RWPE1 (cell line): ENCODE results near the gene ZNF827.

ENCODE experiments used
- CTCF ChIA-PET: fragments of 350-600 bp; sonication (Branson Sonifier 250); formaldehyde crosslinking; extraction: SDS; loops from one replicate; lab custom pipeline; 2021; lab: Yijun Ruan, JAX
- POLR2A ChIA-PET: fragments of 400-600 bp; formaldehyde crosslinking; extraction: SDS; loops from one replicate; lab custom pipeline; 2020; ENCODE audit warnings: antibody characterized with exemption; ENCODE audit not compliant: low non-redundant PET; lab: Yijun Ruan, JAX
- DNase-seq: peaks from one replicate; pipeline ENCODE4 v3.0.0; 2012; ENCODE audit warnings: low spot score
- H3K27ac ChIP-seq: fragments of 450-650 bp; 2 replicates; pipeline ENCODE4 v1.5.1; 2017
- TF ChIP-seq, protein P1 (sequence below): fragments of 450-650 bp; conservative IDR thresholded peaks from 2 replicates; pipeline ENCODE4 v1.5.1; 2017; ENCODE audit warnings: low read depth, mild to moderate bottlenecking

ZNF827 gene

GRCh38 chr4:145883101-145883694 lies 55.4 kb downstream of the ZNF827 start:
- ChIA-PET CTCF (no interaction called here), POLR2A (no interaction called here)

DNA sequence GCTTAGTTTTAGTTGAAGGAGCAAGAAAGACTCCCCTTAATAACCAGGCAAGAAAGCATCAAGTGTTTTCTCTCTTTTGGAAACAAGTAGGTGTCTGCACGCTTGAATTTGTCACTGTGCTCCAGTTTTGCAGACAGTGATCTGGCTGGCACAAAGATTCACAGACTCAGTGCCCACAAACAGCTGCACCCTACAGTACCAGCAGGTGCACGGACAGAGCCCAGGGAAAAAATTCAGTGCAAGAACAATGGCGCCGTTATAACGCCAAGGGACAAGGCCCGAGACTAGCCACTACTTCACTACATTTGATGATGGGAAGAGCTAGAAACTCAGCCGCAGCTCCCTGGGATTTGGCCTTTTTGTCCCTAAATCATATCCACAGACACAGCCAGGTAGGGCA lies 56.0 kb downstream of the ZNF827 start:
- no peak overlapping the region for H3K27ac ChIP-seq
- no peak for DNase-seq
- POLR2A ChIA-PET = no interaction called here

More at GRCh38 chr4:145883101-145883694, 55.4 kb downstream of the ZNF827 start:
- no peak overlapping the region for H3K27ac ChIP-seq
- no peak for DNase-seq
- TF ChIP-seq, protein P1, sequence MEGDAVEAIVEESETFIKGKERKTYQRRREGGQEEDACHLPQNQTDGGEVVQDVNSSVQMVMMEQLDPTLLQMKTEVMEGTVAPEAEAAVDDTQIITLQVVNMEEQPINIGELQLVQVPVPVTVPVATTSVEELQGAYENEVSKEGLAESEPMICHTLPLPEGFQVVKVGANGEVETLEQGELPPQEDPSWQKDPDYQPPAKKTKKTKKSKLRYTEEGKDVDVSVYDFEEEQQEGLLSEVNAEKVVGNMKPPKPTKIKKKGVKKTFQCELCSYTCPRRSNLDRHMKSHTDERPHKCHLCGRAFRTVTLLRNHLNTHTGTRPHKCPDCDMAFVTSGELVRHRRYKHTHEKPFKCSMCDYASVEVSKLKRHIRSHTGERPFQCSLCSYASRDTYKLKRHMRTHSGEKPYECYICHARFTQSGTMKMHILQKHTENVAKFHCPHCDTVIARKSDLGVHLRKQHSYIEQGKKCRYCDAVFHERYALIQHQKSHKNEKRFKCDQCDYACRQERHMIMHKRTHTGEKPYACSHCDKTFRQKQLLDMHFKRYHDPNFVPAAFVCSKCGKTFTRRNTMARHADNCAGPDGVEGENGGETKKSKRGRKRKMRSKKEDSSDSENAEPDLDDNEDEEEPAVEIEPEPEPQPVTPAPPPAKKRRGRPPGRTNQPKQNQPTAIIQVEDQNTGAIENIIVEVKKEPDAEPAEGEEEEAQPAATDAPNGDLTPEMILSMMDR = no peak

GRCh38 chr4:145881989-145882388 lies 56.6 kb downstream of the ZNF827 start:
- TF ChIP-seq, protein P1 = no peak
- DNase-seq = peak; percentile 57
- H3K27ac ChIP-seq = peak overlapping the region; percentile 41
- POLR2A ChIA-PET = no interaction called here
- CTCF ChIA-PET = interaction anchor here (0.6 to 0.7 kb wide), 2 partner anchors 22 to 227 kb away, joined by 3 to 4 read pairs; no protein-coding TSS in a partner anchor

More for the DNA sequence above, 56.0 kb downstream of the ZNF827 start:
- TF ChIP-seq, protein P1 = no peak
- CTCF ChIA-PET = interaction anchor here (0.7 kb wide), 1 partner anchor 22 kb away, joined by 4 read pairs; no protein-coding TSS in a partner anchor

GRCh38 chr4:145881576-145881975 lies 57.0 kb downstream of the ZNF827 start:
- POLR2A ChIA-PET = no interaction called here
- DNase-seq = no peak
- TF ChIP-seq, protein P1 = no peak
- H3K27ac ChIP-seq = peak overlapping the region; percentile 41
- CTCF ChIA-PET = interaction anchor here (0.6 kb wide), 1 partner anchor 227 kb away, joined by 3 read pairs; no protein-coding TSS in a partner anchor

GRCh38 chr4:145880355-145880960 lies 58.2 kb downstream of the ZNF827 start:
- ChIA-PET POLR2A (no interaction called here), CTCF (interaction anchor here (0.6 to 0.7 kb wide), 3 partner anchors 37 to 316 kb away, joined by 3 read pairs; no protein-coding TSS in a partner anchor)
- DNase-seq = no peak
- no peak overlapping the region for H3K27ac ChIP-seq
- TF ChIP-seq, protein P1 = no peak

GRCh38 chr4:145879598-145879997 lies 59.0 kb downstream of the ZNF827 start:
- H3K27ac ChIP-seq = no peak overlapping the region
- no peak for DNase-seq
- ChIA-PET CTCF (interaction anchor here (0.7 kb wide), 1 partner anchor 26 kb away, joined by 3 read pairs; no protein-coding TSS in a partner anchor), POLR2A (no interaction called here)
- TF ChIP-seq, protein P1 = no peak
